Adrenal gland (tissue), 12 donors: ENCODE results near the gene OTUD3. TPM values are rescaled to one million over a fixed set of nuclear protein-coding genes. Genes with fewer than 3 reads are reported as not detected.

Source experiments
- DNase-seq, 7 donors: peaks; one replicate each; pipeline ENCODE4 v3.0.0-alpha.2; 2019 to 2020
- H3K27ac ChIP-seq, 5 donors: fragments of 200-600 bp; sonication (generic) in 4 of 5; 1 replicate in 3 of 5; 2 replicates in 2 of 5; pipeline versions ENCODE4 v1.5.1 to v1.8.0; 2016 to 2020; ENCODE audit warnings: mild to moderate bottlenecking in 1 of 5
- H3K27me3 ChIP-seq: fragments of 200-600 bp; 2 replicates; pipeline ENCODE4 v1.8.0; 2021
- H3K36me3 ChIP-seq, 2 donors: fragments of 200-600 bp; replicated peaks in 1 of 2; 1 replicate in 1 of 2; 2 replicates in 1 of 2; pipeline versions ENCODE4 v1.5.1 to v1.8.0; 2018 to 2022
- H3K4me1 ChIP-seq, 2 donors: fragments of 200-600 bp; replicated peaks in 1 of 2; 1 replicate in 1 of 2; 2 replicates in 1 of 2; pipeline versions ENCODE4 v1.5.1 to v1.8.0; 2018 to 2021
- H3K4me3 ChIP-seq, 4 donors: fragments of 200-600 bp; sonication (generic) in 3 of 4; one replicate each; pipeline ENCODE4 v1.5.1; 2016 to 2018
- H3K9me3 ChIP-seq, 3 donors: fragments of 200-600 bp; sonication (generic) in 1 of 3; replicated peaks in 1 of 3; 1 replicate in 2 of 3; 2 replicates in 1 of 3; pipeline versions ENCODE4 v1.5.1 to v1.8.0; 2016 to 2021
- CTCF ChIP-seq, 6 experiments: fragments of 450-650 bp in 4 of 6; fragments of 200-600 bp in 2 of 6; sonication (generic) in 1 of 6; IDR thresholded peaks; 1 replicate in 5 of 6; 2 replicates in 1 of 6; pipeline versions ENCODE4 v1.5.1 to v1.8.0; 2016 to 2021; ENCODE audit warnings: antibody characterized with exemption in 6 of 6, mild to moderate bottlenecking in 2 of 6, moderate library complexity in 1 of 6
- POLR2A ChIP-seq, 2 donors: fragments of 450-650 bp; IDR thresholded peaks; one replicate each; pipeline ENCODE4 v1.6.1; 2017; ENCODE audit warnings: antibody characterized with exemption in 2 of 2, mild to moderate bottlenecking in 2 of 2, moderate library complexity in 1 of 2
- WGBS, 4 donors: extraction: QIAGEN DNeasy Blood & Tissue Kit in 2 of 4; methylation state at CpG; one replicate each; pipeline versions ENCODE4 v1.1.5 to v1.1.7; 2013 to 2017; 5-methylcytosine and 5-hydroxymethylcytosine counted together
- intact Hi-C, 2 donors: fragments of 100-400 bp; cut with DNase I; formaldehyde crosslinking; loops; one replicate each; pipeline versions ENCODE4 v1.14.1 to v1.15.0; 2022 to 2023
- polyA plus RNA-seq, 3 donors: library from polyadenylated mRNA; stranded (reverse); fragments of 200-250 nt in 2 of 3; fragments of 350-450 nt in 1 of 3; fragmentation: Illumina TruSeq in 1 of 3; extraction: RNeasy Lipid Tissue Mini Kit (QIAGEN cat#74804) in 1 of 3; gene quantifications; one replicate each; pipeline ENCODE4 v1.2.3, GENCODE V29; 2013 to 2014
- total RNA-seq, 9 donors: library from RNA; depleted of rRNA in 4 of 9; stranded (reverse); fragments of >200 nt in 4 of 9; fragments of 120-200 nt in 1 of 9; fragmentation: NEBNext Ultra II Directional in 1 of 9; extraction: Animal tissue kit (Norgen Biotek cat#: 25700) in 1 of 9; gene quantifications; one replicate each; pipeline versions ENCODE4 v1.1.0 to v1.2.4, GENCODE V29; 2013 to 2023
- donor health status: healthy with polysubstance abuse.
- donor health status: Bipolar disorder and iron deficiency.
- donor health status: DM: yes; HTN: yes; CAD: no.
- donor health status: DM: no; HTN: no; CAD: no.
- donor health status: DM: no; HTN: no; CAD: no.
- donor health status: DM: yes; HTN: yes; CAD: no.

Gene OTUD3
- total and polyA plus RNA-seq, 12 donors = 3.0 to 15.3 (median 5.5) TPM

- Histone ChIP-seq H3K4me1 (no peaks in the 10 kb centered on the region), H3K27me3 (no peaks in the 10 kb centered on the region), H3K36me3 (peaks cover 0 to 59% of the 10 kb centered on the region in 2 donors), H3K9me3 (no peaks in the 10 kb centered on the region), H3K27ac (no peak overlapping the region), H3K4me3 (no peak overlapping the region)
- no peak for DNase-seq
- intact Hi-C loops = no loop called here
- WGBS, 4 donors = 93 to 95% (median 93%) methylated on average over 7 of the region's 7 CpGs
- no peak for TF ChIP-seq CTCF (IDR thresholded peaks at IDR 0.05)
These were observed 21.4 kb downstream of the OTUD3 start for GRCh38 chr1:19903621-19904020.

- no peaks in the 10 kb centered on the region for H3K27me3 ChIP-seq
- H3K9me3 ChIP-seq = no peaks in the 10 kb centered on the region
- DNase-seq = no peak
- no peaks in the 10 kb centered on the region for H3K4me1 ChIP-seq
- H3K36me3 ChIP-seq = peaks cover 0 to 81% of the 10 kb centered on the region in 2 donors
- no peak overlapping the region for H3K27ac ChIP-seq
- intact Hi-C loops = no loop called here
- TF ChIP-seq CTCF (IDR thresholded peaks at IDR 0.05) (no peak), POLR2A (IDR thresholded peaks at IDR 0.05) (no peak)
- WGBS, 4 donors = 94 to 97% (median 95%) methylated on average over 13 of the region's 13 CpGs
- no peak overlapping the region for H3K4me3 ChIP-seq
These were observed 25.3 kb downstream of the OTUD3 start for GRCh38 chr1:19907456-19907855.

- Histone ChIP-seq H3K27ac (no peak overlapping the region), H3K36me3 (peaks cover 0 to 90% of the 10 kb centered on the region in 2 donors), H3K9me3 (no peaks in the 10 kb centered on the region), H3K27me3 (no peaks in the 10 kb centered on the region), H3K4me3 (no peak overlapping the region), H3K4me1 (no peaks in the 10 kb centered on the region)
- intact Hi-C loops = no loop called here
- WGBS, 4 donors = 86 to 98% (median 96%) methylated on average over 5 of the region's 5 CpGs
- TF ChIP-seq CTCF (IDR thresholded peaks at IDR 0.05) (no peak), POLR2A (IDR thresholded peaks at IDR 0.05) (no peak)
- no peak for DNase-seq
These were observed 27.2 kb downstream of the OTUD3 start for GRCh38 chr1:19909392-19909791.

GRCh38 chr1:19909971-19910370 is 27.8 kb downstream of the OTUD3 start:
- H3K36me3 ChIP-seq = peaks cover 0 to 85% of the 10 kb centered on the region in 2 donors

More at GRCh38 chr1:19909971-19910370, 27.8 kb downstream of the OTUD3 start:
- intact Hi-C loops = loop anchor here in 1 of 2 donors (10.0 kb wide), 1 partner anchor 585 kb away; no protein-coding TSS in a partner anchor
- no peak for TF ChIP-seq POLR2A (IDR thresholded peaks at IDR 0.05)
- no peak for TF ChIP-seq CTCF (IDR thresholded peaks at IDR 0.05)
- H3K4me1 ChIP-seq = no peaks in the 10 kb centered on the region
- no peaks in the 10 kb centered on the region for H3K9me3 ChIP-seq
- 90 to 96% (median 93%) methylated on average over 3 of the region's 3 CpGs for WGBS, 4 donors
- no peak overlapping the region for H3K27ac ChIP-seq
- H3K4me3 ChIP-seq = no peak overlapping the region
- DNase-seq = no peak
- no peaks in the 10 kb centered on the region for H3K27me3 ChIP-seq
